H1 (cell line): ENCODE measurements around the gene ZNF727.

Experiments
- EP300 ChIP-seq, 2 experiments: IDR thresholded peaks; 1 replicate in 1 of 2; 2 replicates in 1 of 2; pipeline ENCODE4 v1.6.1; 2011 to 2012; ENCODE audit warnings: low read depth in 2 of 2, low read length in 2 of 2, mild to moderate bottlenecking in 2 of 2, borderline replicate concordance in 1 of 2, inconsistent platforms in 1 of 2, moderate library complexity in 1 of 2
- JUN ChIP-seq: IDR thresholded peaks from 2 replicates; pipeline ENCODE4 v1.6.1; 2011; ENCODE audit warnings: low read depth, mild to moderate bottlenecking, improper control_type of control experiment, low read length
- JUND ChIP-seq: IDR thresholded peaks from 2 replicates; pipeline ENCODE4 v1.6.1; 2011; ENCODE audit warnings: mild to moderate bottlenecking, improper control_type of control experiment, low read length
- NRF1 ChIP-seq: IDR thresholded peaks from 2 replicates; pipeline ENCODE4 v1.6.1; 2011; ENCODE audit warnings: mild to moderate bottlenecking, low read depth, low read length, improper control_type of control experiment
- POLR2A ChIP-seq, 2 experiments: IDR thresholded peaks; 1 replicate in 1 of 2; 2 replicates in 1 of 2; pipeline ENCODE4 v1.6.1; 2011; ENCODE audit warnings: low read depth in 2 of 2, low read length in 2 of 2, mild to moderate bottlenecking in 2 of 2; ENCODE audit errors: control extremely low read depth in 1 of 2
- POU5F1 ChIP-seq: IDR thresholded peaks from 2 replicates; pipeline ENCODE4 v1.6.1; 2011; ENCODE audit warnings: low read depth, mild to moderate bottlenecking, low read length, moderate library complexity
- RFX5 ChIP-seq: IDR thresholded peaks from 2 replicates; pipeline ENCODE4 v1.6.1; 2011; ENCODE audit warnings: low read depth, low read length, improper control_type of control experiment, borderline replicate concordance
- SP1 ChIP-seq: IDR thresholded peaks from 2 replicates; pipeline ENCODE4 v1.6.1; 2011; ENCODE audit warnings: low read depth, low read length
- YY1 ChIP-seq: IDR thresholded peaks from 2 replicates; pipeline ENCODE4 v1.6.1; 2011; ENCODE audit warnings: low read depth, mild to moderate bottlenecking, low read length
- TF ChIP-seq, protein P1 (sequence below): IDR thresholded peaks from 2 replicates; pipeline ENCODE4 v1.6.1; 2012; ENCODE audit warnings: inconsistent platforms
- TF ChIP-seq, protein P2 (sequence below): IDR thresholded peaks from 2 replicates; pipeline ENCODE4 v1.6.1; 2011; ENCODE audit warnings: low read depth, mild to moderate bottlenecking, low read length; ENCODE audit not compliant: insufficient read depth

DNA sequence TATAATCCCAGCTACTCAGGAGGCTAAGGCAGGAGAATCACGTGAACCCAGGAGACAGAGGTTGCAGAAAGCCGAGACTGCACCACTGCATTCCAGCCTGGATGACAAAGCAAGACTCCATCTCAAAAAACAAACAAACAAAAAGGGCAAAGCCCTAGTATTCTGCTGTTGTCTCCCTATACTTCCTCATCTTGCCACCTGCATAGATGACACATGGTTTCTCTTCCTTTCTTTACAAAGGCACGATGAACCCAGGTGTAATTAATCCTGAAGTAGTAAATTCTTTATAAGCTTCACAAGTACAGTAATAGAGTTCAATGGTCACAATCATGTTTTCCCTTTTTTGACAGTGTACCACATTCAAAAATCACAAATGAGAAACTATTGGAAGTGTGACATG, 9.8 kb upstream of the ZNF727 start:
- no peak for TF ChIP-seq JUN
- TF ChIP-seq POU5F1 = no peak
- TF ChIP-seq, protein P1, sequence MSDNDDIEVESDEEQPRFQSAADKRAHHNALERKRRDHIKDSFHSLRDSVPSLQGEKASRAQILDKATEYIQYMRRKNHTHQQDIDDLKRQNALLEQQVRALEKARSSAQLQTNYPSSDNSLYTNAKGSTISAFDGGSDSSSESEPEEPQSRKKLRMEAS = no peak
- TF ChIP-seq NRF1 = no peak
- TF ChIP-seq EP300 (IDR thresholded peaks at IDR 0.05; ENCODE audit: borderline replicate concordance in 1 of 2, low read depth in 2 of 2, low read length in 2 of 2) = no peak
- TF ChIP-seq RFX5 = no peak
- no peak for TF ChIP-seq SP1
- TF ChIP-seq YY1 = no peak
- no peak for TF ChIP-seq JUND
- TF ChIP-seq, protein P2, sequence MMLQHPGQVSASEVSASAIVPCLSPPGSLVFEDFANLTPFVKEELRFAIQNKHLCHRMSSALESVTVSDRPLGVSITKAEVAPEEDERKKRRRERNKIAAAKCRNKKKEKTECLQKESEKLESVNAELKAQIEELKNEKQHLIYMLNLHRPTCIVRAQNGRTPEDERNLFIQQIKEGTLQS = no peak
- TF ChIP-seq POLR2A (IDR thresholded peaks at IDR 0.05; ENCODE audit: control extremely low read depth in 1 of 2, low read depth in 2 of 2, low read length in 2 of 2) = no peak
